NT2/D1 (cell line): ENCODE measurements around the gene ZNF296.

Experiments
- SUZ12 ChIP-seq: IDR thresholded peaks from 2 replicates; pipeline ENCODE4 v1.6.1; 2011; ENCODE audit not compliant: insufficient read length, insufficient read depth; ENCODE audit errors: extremely low read depth
- ZNF274 ChIP-seq: IDR thresholded peaks from 2 replicates; pipeline ENCODE4 v1.6.1; 2011; ENCODE audit warnings: mild to moderate bottlenecking, low read depth, low read length

- no peak for TF ChIP-seq ZNF274
- no peak for TF ChIP-seq SUZ12
These were observed 23.9 kb upstream of the ZNF296 start for GRCh38 chr19:45100201-45100600.
